Stimulated activated CD8-positive, alpha-beta memory T cell treated with anti-CD3 and anti-CD28 coated beads, Interleukin-7, amount 100 ng/mL, for 24 hours (primary cell): ENCODE data around the gene ZNF618.

Experiments
- DNase-seq: peaks from one replicate; pipeline ENCODE4 v3.0.0-alpha.2; 2020; ENCODE audit warnings: low read depth

ZNF618 gene

GRCh38 chr9:113885183-113886025 is 9.3 kb downstream of the ZNF618 start:
- no peak for DNase-seq

DNA sequence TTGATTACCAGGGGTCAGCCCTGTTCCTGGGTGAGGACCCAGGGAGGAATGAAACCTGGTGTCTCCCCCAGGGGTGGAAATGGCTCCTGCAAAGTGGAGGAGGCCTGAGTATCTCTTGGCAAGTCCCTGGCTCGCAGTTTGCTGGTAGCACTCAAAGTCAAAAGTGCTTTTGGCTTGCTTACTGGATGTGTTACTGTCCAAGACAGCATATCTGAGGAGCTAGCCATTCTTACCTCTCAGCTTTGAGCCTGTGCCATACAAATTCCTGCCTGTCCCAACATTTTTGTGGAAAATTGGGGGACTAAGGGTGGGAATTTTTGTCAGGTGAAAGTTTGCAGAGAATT is 9.9 kb downstream of the ZNF618 start:
- DNase-seq: no peak

DNA sequence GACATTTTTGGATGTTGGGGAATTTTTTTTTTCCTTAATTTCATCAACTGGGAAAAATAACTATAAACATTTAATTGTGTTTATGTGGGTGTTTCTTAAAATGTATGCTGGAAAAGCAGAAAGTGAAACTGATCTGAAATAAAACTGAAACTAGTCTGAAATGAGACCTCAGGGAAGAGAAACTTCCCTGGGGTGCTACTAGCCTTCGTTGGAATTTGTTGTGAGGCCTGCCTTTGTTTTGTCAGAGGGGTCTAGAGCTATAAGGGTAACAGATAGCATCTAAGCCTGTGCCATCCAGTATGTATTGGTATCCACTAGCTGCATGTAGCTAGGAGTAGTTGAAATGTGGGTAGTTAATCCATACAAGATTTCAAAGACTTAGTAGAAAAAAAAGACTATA is 10.4 kb downstream of the ZNF618 start:
- DNase-seq: no peak

DNA sequence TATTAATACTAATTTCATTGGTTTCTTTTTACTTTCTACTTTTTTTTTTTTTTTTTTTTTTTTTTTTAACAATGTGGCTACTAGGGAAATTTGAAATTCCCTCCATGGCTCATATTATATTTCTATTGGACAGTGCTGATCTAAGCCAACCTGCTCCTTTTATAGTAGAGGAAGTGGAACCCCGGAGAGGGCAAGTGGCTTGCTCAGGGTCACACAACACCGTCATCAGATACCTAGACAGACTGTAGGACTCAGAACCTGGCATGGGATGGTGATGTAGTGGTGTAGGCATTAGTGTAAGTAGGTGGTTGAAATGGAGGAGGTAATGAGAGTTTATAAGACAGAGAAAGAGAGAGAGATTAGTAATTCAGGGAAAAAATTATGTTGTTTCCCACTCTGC is 10.8 kb downstream of the ZNF618 start:
- no peak for DNase-seq

DNA sequence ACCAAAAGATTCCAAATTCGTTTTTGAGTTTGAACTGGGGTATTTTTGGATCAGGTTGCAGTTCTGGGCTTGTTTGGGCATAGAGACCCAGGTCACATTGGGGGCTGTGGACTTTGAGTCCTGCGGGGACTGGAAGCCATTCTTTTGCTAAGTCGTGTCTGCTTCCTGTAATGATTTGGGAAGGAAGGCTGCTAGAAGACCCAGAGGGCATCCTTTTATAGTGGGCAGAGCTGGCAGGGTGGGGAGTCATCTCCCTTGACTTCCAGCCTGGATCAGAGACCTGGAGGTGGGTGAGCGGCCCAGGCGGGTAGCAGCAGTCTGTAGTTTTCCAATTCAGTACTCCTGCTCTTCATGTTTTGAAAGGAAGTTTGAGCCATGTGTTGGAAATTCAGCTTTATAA is 11.3 kb downstream of the ZNF618 start:
- DNase-seq: no peak

DNA sequence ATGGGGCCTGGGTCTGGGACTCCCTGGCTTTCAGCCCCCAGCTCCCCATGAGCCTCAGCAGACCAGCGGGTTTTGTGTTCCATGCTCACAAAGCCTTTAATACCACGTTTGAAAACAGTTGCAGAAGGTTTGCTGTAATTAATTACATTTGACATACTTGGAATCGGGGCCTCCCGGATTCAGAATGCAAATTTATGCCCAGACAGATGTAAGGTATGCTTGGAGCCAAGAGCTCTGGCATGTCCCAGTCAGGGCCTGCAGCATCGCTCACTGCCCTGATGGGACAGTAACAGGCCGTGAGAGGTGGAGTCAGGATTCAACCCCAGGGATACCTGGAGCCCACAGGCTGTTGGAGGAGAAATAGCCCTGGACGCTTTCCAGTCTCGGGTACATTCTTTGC is 12.2 kb downstream of the ZNF618 start:
- DNase-seq: no peak

GRCh38 chr9:113888976-113889375 is 12.9 kb downstream of the ZNF618 start:
- DNase-seq: no peak

- DNase-seq: no peak
Measured at GRCh38 chr9:113890704-113891103, 14.6 kb downstream of the ZNF618 start.

GRCh38 chr9:113892861-113893491 is 16.9 kb downstream of the ZNF618 start:
- no peak for DNase-seq

DNA sequence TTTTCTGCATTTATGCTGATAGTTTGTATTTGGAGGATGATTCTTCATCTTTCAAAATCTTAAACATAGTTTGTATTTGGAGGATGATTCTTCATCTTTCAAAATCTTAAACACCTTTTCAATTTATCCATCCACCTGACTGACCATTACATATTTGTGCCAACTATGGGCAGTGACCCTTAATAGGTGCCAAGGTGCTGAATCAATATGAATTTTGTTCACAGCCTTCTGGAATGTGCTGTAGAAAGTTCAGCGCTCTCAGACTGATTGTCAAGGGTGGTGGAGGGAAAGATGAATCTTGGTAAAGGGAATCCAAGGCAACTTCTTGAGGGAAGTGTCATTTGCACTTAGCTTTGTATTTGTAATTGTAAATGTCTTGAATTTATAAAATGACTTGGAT is 18.1 kb downstream of the ZNF618 start:
- DNase-seq: no peak

- DNase-seq: no peak
Measured at GRCh38 chr9:113895526-113895925, 19.4 kb downstream of the ZNF618 start.

DNA sequence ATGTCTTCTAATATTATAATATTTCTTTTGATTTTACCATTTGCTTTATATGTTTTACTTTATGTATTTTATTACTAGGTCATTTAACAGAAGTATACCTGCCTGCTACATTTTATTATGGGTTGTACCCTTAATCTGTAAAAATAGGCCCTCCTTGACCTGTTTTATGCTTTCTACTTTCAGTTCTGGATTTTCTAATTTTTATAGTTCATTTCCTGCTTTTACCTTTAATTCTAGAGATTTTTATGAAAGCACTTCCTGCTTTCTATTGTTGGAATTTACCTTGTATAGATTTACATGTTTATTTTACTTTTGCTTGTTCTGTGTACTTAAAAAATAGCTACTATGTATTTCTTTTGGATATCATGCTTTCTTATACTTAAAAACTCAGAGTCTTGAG is 20.6 kb downstream of the ZNF618 start:
- no peak for DNase-seq

GRCh38 chr9:113898151-113898550 is 22.0 kb downstream of the ZNF618 start:
- no peak for DNase-seq

DNA sequence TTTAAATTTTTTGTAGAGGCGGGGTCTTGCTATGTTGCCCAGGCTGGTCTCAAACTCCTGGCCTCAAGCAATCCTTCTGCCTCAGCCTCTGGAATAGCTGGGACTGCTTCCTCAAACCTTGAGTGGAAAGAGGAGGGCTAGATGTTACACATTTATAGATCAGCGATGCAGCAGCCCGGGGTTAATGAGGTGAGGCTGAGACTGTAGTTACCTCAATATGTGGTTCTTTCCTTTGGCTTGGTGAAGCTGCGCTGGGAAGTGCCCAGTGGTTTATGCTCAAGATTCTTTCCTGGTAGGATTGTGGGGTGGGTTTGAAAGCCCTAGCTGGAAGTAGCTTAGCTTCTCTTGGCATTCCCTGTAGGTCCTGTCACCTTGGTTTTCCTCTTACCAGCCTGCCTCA is 22.5 kb downstream of the ZNF618 start:
- DNase-seq: no peak

DNA sequence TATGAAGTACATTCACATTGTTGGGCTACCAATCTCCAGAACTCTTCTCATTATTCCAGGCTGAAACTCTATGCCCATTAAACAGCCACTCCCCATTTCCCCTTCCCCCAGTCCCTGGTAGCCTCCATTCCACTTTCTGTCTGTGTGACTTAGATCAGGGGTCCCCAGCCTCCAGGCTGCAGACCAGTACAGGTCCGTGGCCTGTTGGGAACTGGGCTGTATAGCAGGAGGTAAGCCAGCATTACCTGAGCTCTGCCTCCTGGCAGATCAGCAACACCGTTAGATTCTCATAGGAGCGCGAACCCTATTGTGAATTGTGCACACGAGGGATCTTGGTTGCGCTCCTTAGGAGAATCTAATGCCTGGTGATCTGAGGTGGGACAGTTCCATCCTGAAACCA is 23.1 kb downstream of the ZNF618 start:
- DNase-seq: no peak

DNA sequence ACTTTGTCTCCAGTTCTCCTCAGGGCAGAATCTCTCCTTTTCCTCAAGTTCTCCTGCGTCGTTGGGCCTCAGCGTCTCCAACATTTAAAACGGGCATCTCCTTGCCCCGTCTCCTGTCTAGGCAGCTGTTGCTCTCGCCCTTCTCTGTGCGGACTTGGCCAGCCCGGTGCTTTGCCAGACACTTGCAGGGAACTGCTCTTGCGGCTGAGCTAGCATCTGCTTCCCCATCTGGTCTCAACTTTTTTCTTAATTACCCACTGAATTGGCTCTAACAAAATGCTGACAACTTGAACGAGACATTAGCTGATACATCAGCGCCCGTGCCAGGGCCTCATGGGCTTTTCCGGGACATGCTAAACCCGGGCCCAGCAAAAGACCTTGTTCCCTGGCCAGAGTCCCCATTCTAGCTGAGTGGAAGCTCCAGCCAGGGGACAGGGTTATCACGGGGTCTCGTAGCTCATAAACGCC is 25.1 kb downstream of the ZNF618 start:
- DNase-seq: no peak

GRCh38 chr9:113903514-113904077 is 27.5 kb downstream of the ZNF618 start:
- DNase-seq: no peak

- DNase-seq: no peak
Measured at GRCh38 chr9:113906411-113907110, 30.5 kb downstream of the ZNF618 start.

DNA sequence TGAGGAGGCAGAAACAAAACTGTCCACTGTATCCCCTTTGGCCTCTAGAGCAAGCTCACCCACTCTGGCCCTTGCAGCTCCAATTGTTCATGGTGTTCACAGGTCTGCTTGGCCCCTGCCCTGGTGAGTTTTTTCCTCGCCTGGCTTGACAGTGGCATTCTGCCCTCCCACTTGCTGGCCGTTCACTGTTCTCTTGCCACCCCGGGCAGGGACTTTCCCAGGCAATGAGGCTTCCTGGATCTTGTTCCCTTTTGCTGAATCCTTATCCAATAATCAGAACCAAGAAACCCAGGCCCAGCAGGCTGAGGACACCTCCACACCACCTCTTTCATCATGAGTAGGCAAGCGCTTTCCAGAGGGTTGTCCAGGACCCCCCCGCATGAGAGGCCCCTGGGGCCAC is 31.2 kb downstream of the ZNF618 start:
- no peak for DNase-seq

- no peak for DNase-seq
Measured at GRCh38 chr9:113909421-113909820, 33.3 kb downstream of the ZNF618 start.

DNA sequence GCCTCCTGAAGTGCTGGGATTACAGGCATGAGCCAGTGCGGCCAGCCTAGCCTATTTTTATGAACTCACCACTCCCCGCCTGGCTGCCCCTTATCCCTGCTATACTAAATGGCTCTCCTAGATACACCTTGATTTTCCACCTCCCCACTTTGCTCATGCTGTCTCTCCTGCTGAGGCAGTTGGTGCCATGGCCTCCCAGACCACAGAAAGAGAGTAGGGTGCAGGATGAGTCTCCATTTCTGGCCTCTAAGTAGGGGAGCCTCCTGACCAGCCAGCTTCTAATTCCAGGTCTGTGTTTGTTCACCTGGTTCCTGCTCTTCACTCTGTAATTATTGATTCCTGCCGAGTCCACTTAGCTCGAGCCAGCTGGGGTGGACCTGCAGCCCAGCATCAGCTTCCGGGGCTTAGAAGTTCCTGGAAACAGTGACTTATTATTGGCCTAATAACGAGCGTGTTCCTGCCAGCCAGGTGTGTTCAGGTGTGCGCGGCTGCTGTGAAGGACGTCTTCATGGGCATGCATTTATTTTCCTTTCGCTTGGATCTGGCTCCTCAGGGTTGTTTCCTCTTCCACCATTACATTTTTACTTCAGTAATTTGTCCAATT is 34.0 kb downstream of the ZNF618 start:
- DNase-seq: no peak

- no peak for DNase-seq
Measured at GRCh38 chr9:113911850-113912557, 35.9 kb downstream of the ZNF618 start.
